GM18508 (cell line): ENCODE measurements around the gene EXOC2.

Experiments
- ATAC-seq: cut with Tn5 transposase; IDR thresholded peaks from one replicate; pipeline ENCODE4 v1.9.1; 2021; ENCODE audit warnings: moderate number of reproducible peaks; ENCODE audit not compliant: insufficient read depth, unreplicated experiment

EXOC2 gene

GRCh38 chr6:551405-551804 is 141.5 kb downstream of the EXOC2 start:
- ATAC-seq, result no peak

- no peak for ATAC-seq
Observed at GRCh38 chr6:549906-550305, 143.0 kb downstream of the EXOC2 start.

- no peak for ATAC-seq
Observed at GRCh38 chr6:548517-548916, 144.4 kb downstream of the EXOC2 start.

- no peak for ATAC-seq
Observed at GRCh38 chr6:548091-548490, 144.8 kb downstream of the EXOC2 start.

- ATAC-seq, result no peak
Observed at GRCh38 chr6:540490-540889, 152.4 kb downstream of the EXOC2 start.

GRCh38 chr6:537114-537513 is 155.8 kb downstream of the EXOC2 start:
- ATAC-seq, result no peak

- ATAC-seq, result no peak
Observed at GRCh38 chr6:530425-530824, 162.5 kb downstream of the EXOC2 start.

- ATAC-seq, result no peak
Observed at GRCh38 chr6:528989-529388, 163.9 kb downstream of the EXOC2 start.

- ATAC-seq, result no peak
Observed at GRCh38 chr6:527989-528673, 164.8 kb downstream of the EXOC2 start.

- no peak for ATAC-seq
Observed at GRCh38 chr6:524803-525202, 168.1 kb downstream of the EXOC2 start.

GRCh38 chr6:520820-521219 is 172.1 kb downstream of the EXOC2 start:
- no peak for ATAC-seq

GRCh38 chr6:518218-518617 is 174.7 kb downstream of the EXOC2 start:
- no peak for ATAC-seq

GRCh38 chr6:516213-516612 is 176.7 kb downstream of the EXOC2 start:
- ATAC-seq, result no peak

- ATAC-seq, result no peak
Observed at GRCh38 chr6:515267-515666, 177.7 kb downstream of the EXOC2 start.

- ATAC-seq, result no peak
Observed at GRCh38 chr6:514396-514978, 178.5 kb downstream of the EXOC2 start.

GRCh38 chr6:513961-514360 is 179.0 kb downstream of the EXOC2 start:
- ATAC-seq, result no peak

GRCh38 chr6:513058-513457 is 179.9 kb downstream of the EXOC2 start:
- no peak for ATAC-seq

GRCh38 chr6:511488-512137 is 181.3 kb downstream of the EXOC2 start:
- ATAC-seq, result no peak

- no peak for ATAC-seq
Observed at GRCh38 chr6:509676-510075, 183.3 kb downstream of the EXOC2 start.

GRCh38 chr6:508614-509013 is 184.3 kb downstream of the EXOC2 start:
- no peak for ATAC-seq

GRCh38 chr6:508006-508405 is 184.9 kb downstream of the EXOC2 start:
- no peak for ATAC-seq
